Left forelimb (tissue), 1 donor: ENCODE data around the gene HMGCR.

ENCODE experiments used
- DNase-seq: peaks from one replicate; pipeline ENCODE4 v3.0.0-alpha.2; 2018; ENCODE audit warnings: low spot score

HMGCR gene

DNA sequence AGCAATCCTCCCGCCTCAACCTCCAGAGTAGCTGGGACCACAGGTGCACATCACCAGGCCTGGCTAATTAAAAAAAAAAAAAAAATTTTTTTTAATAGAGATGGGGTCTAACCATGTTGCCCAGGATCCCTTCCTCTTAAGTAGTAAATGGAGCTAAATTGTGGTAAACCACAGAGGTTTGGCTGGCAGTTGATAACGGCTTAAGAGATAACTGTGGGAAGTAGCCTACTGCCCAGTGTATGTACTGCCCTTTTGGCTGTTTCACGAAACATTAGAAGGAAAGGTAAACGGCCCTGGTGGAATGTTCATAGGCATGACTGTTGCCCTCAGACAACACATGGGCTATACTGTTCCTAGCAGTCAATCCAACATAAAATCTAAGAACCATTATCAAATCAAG lies 44.4 kb downstream of the HMGCR start:
- no peak for DNase-seq

DNA sequence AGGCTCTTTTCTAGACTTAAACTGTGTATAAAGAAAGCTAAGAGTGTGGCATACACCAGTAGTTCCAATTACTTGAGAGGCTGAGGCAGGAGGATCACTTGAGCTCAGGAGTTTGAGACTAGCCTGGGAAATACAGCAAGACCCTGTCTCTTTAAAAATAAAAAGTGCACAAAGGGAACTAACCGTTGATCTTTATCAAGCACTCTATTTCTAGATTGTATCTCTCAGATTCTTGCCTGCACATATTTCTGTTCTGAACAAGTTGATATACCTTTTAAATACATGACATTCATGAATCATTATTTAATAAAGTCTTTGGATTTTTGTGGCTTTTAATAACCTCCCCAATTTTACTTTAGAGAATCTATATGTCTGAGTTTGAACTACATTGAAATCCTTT lies 47.2 kb downstream of the HMGCR start:
- DNase-seq, result no peak

DNA sequence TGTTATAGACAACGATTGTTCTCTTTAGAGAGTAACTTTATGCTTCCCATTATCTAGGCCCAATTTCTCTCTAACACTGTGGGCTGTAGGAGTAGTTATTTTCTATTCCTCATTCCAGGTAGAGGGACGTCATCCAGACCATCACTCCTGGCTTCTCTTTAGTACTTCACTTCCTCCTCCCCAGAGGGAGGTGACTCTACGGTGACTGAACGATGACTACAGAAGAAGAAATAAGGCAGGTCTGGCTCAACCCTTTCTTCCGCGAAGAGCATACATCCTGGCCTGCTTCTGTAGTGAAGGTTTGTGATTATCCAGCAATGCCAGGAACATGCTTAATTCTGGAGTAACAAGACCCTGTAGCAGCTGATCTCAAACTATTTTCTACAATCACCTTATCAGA lies 50.8 kb downstream of the HMGCR start:
- DNase-seq, result no peak

DNA sequence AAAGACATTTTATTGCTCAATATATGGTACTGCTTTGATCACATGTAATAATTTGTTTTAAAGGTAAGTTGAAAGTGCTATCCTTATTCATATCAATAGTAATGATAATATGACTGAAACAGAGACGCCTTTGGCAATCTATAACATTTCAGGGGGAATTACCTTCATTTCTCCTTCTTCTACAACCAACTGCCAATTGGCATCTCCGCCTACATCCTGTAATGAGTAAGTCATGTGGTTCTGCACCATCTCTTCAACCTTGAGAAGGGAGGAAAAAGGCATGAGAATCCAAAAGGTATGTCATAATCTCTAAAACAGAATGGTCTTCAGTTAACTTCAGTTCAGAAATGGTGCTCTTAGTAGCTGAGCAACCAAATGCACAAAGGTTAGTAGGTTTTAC lies 52.4 kb downstream of the HMGCR start:
- no peak for DNase-seq

DNA sequence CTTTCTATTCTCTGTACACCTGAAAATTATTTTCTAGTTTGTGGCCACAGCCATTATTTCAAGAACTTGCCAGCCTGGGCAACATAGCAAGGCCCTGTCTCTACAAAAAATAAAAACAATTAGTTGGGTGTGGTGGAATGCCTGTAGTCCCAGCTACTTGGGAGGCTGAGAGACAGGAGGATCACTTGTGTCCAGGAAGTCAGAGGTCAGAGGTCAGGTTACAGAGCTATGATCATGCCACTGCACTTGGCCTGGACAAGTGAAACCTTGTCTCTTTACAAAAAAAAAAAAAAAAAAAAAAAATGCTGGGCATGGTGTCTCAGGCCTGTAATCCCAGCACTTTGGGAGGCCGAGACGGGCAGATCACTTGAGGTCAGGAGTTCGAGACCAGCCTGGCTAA lies 58.3 kb downstream of the HMGCR start:
- no peak for DNase-seq

DNA sequence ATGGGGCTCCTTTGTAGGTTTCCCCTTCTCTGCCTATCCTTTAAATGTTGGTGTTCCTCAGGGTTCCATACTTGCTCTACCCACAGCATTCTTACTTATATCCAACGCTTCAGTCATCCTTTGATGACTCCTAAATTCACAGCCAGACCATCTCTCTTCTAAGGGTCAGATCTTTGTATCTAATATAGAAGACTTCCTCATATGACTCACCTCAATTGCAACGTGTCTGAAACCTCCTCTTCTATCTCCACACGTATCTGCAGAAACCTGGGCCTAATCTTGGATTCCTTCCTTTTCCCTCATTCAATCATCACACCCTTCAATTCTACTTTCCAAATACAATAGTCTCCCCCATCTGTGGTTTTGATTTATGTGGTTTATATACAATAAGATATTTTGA lies 68.3 kb downstream of the HMGCR start:
- no peak for DNase-seq
